GM19099 (cell line): ENCODE data around the gene SAMD1.

Source experiments
- POLR2A ChIP-seq: IDR thresholded peaks from 3 replicates; pipeline ENCODE4 v1.6.1; 2011; ENCODE audit warnings: low read depth; ENCODE audit not compliant: insufficient read length; ENCODE audit errors: extremely low read depth

SAMD1 gene

GRCh38 chr19:14103310-14103709 lies 12.8 kb upstream of the SAMD1 start:
- TF ChIP-seq POLR2A: no peak

- no peak for TF ChIP-seq POLR2A
These were observed 12.2 kb upstream of the SAMD1 start for GRCh38 chr19:14102756-14103155.

GRCh38 chr19:14102102-14102696 lies 11.6 kb upstream of the SAMD1 start:
- no peak for TF ChIP-seq POLR2A

- TF ChIP-seq POLR2A: no peak
These were observed 10.5 kb upstream of the SAMD1 start for GRCh38 chr19:14101003-14101545.

GRCh38 chr19:14097532-14098151 lies 7.1 kb upstream of the SAMD1 start:
- no peak for TF ChIP-seq POLR2A

GRCh38 chr19:14096272-14096992 lies 5.9 kb upstream of the SAMD1 start:
- TF ChIP-seq POLR2A: no peak

GRCh38 chr19:14094854-14095253 lies 4.3 kb upstream of the SAMD1 start:
- no peak for TF ChIP-seq POLR2A

GRCh38 chr19:14093117-14093823 lies 2.7 kb upstream of the SAMD1 start:
- TF ChIP-seq POLR2A: no peak

GRCh38 chr19:14091813-14092462 lies 1.4 kb upstream of the SAMD1 start:
- no peak for TF ChIP-seq POLR2A

- TF ChIP-seq POLR2A: peak; percentile 75
These were observed 696 bp upstream of the SAMD1 start for GRCh38 chr19:14091081-14091812.

GRCh38 chr19:14089662-14090508 lies 666 bp downstream of the SAMD1 start:
- no peak for TF ChIP-seq POLR2A

GRCh38 chr19:14089412-14089661 lies 1.2 kb downstream of the SAMD1 start:
- no peak for TF ChIP-seq POLR2A

- TF ChIP-seq POLR2A: no peak
These were observed 1.7 kb downstream of the SAMD1 start for GRCh38 chr19:14088634-14089411.
